ENCODE measurements around the gene GSG1.
"Not testable (repeated sequence)": the region's sequence is repeated elsewhere in the genome, so short reads cannot be mapped to it uniquely, and the experiment has no call there.

GSG1 gene

GRCh38 chr12:13038491-13039161 is 64.8 kb downstream of the GSG1 start:
- no peak overlapping the region for H3K4me2 ChIP-seq (ENCODE audit: low read length)
- no peaks in the 10 kb centered on the region for H3K79me2 ChIP-seq
- no peaks in the 10 kb centered on the region for H3K9me3 ChIP-seq (ENCODE audit: control insufficient read depth, low read length)
- no peak overlapping the region for H3K27ac ChIP-seq
- TF ChIP-seq, protein P1, sequence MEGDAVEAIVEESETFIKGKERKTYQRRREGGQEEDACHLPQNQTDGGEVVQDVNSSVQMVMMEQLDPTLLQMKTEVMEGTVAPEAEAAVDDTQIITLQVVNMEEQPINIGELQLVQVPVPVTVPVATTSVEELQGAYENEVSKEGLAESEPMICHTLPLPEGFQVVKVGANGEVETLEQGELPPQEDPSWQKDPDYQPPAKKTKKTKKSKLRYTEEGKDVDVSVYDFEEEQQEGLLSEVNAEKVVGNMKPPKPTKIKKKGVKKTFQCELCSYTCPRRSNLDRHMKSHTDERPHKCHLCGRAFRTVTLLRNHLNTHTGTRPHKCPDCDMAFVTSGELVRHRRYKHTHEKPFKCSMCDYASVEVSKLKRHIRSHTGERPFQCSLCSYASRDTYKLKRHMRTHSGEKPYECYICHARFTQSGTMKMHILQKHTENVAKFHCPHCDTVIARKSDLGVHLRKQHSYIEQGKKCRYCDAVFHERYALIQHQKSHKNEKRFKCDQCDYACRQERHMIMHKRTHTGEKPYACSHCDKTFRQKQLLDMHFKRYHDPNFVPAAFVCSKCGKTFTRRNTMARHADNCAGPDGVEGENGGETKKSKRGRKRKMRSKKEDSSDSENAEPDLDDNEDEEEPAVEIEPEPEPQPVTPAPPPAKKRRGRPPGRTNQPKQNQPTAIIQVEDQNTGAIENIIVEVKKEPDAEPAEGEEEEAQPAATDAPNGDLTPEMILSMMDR (IDR thresholded peaks at IDR 0.05): no peak
- no peak overlapping the region for H3K9ac ChIP-seq
- H3K27me3 ChIP-seq (ENCODE audit: control insufficient read depth, insufficient read depth, low read length): no peaks in the 10 kb centered on the region
- no peaks in the 10 kb centered on the region for H3K4me1 ChIP-seq
- no peak overlapping the region for H2AFZ ChIP-seq
- no peaks in the 10 kb centered on the region for H3K36me3 ChIP-seq (ENCODE audit: control insufficient read depth, insufficient read depth, low read length)
- no peak overlapping the region for H3K4me3 ChIP-seq (ENCODE audit: low read depth, low read length)

DNA sequence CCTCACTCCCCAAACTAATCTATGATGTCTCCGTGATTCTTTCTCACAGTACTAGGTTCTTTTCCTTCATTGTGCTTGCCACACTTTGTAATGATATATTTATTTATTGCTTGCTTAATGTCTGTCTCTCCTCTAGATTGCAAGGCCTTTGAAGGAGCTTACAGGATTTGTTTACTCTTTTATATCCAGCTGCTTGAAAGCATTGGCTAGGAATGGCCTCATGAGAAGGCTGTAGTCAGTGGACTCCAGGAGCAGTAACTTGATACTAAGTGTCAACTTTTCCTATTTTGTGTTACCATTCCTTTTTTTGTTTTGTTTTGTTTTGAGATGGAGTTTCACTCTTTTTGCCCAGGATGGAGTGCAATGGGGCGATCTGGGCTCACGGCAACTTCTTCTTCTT is 66.6 kb downstream of the GSG1 start:
- Histone ChIP-seq H3K9me3 (ENCODE audit: control insufficient read depth, low read length) (no peaks in the 10 kb centered on the region), H3K9ac (no peak overlapping the region), H3K27ac (no peak overlapping the region), H2AFZ (no peak overlapping the region), H3K4me3 (ENCODE audit: low read depth, low read length) (no peak overlapping the region), H3K79me2 (no peaks in the 10 kb centered on the region), H3K27me3 (ENCODE audit: control insufficient read depth, insufficient read depth, low read length) (no peaks in the 10 kb centered on the region), H3K4me2 (ENCODE audit: low read length) (no peak overlapping the region), H3K36me3 (ENCODE audit: control insufficient read depth, insufficient read depth, low read length) (no peaks in the 10 kb centered on the region), H3K4me1 (no peaks in the 10 kb centered on the region)
- TF ChIP-seq, protein P1 (IDR thresholded peaks at IDR 0.05): no peak

DNA sequence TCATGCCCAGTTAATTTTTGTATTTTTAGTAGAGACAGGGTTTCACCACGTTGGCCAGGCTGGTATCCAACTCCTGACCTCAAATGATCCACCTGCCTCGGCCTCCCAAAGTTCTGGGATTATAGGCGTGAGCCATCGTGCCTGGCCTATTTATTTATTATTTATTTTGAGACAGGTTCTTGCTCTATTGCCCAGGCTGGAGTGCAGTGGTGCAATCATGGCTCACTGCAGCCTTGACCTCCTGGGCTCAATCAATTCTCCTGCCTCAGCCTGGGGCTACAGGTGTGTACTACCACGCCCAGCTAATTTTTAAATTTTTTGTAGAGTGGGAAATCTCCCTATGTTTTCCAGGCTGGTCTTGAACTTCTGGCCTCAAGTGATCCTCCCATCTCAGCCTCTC is 68.1 kb downstream of the GSG1 start:
- not testable (repeated sequence) for H3K4me3 ChIP-seq (ENCODE audit: low read depth, low read length); H3K27ac ChIP-seq; H3K4me2 ChIP-seq (ENCODE audit: low read length); H3K36me3 ChIP-seq (ENCODE audit: control insufficient read depth, insufficient read depth, low read length); H3K79me2 ChIP-seq; H3K9ac ChIP-seq; H3K27me3 ChIP-seq (ENCODE audit: control insufficient read depth, insufficient read depth, low read length); H3K4me1 ChIP-seq; H3K9me3 ChIP-seq (ENCODE audit: control insufficient read depth, low read length); H2AFZ ChIP-seq

All from parathyroid adenoma (tissue), 2 donors.